ENCODE measurements around the gene CALD1.

Gene CALD1

GRCh38 chr7:134777470-134777869 is 2.0 kb upstream of the CALD1 start:
- H3K4me3 ChIP-seq (ENCODE audit: extremely low read depth, insufficient read depth, low read length, poor library complexity, severe bottlenecking): no peak overlapping the region
- peaks cover 7% of the 10 kb centered on the region for H3K36me3 ChIP-seq (ENCODE audit: control insufficient read depth, insufficient read depth, low read length)
- H3K4me1 ChIP-seq (ENCODE audit: control insufficient read depth, insufficient read depth, low read length, poor library complexity, severe bottlenecking): peaks cover 36% of the 10 kb centered on the region
- H3K27ac ChIP-seq (ENCODE audit: low read depth, low read length, severe bottlenecking): peak overlapping the region; percentile 96
- WGBS, 2 experiments (ENCODE audit: insufficient coverage in 2 of 2): 90 to 100% methylated on average over 1 to 3 of the region's 3 CpGs
- no peaks in the 10 kb centered on the region for H3K9me3 ChIP-seq (ENCODE audit: control insufficient read depth, low read length)

GRCh38 chr7:134777908-134778580 is 1.4 kb upstream of the CALD1 start:
- H3K4me3 ChIP-seq (ENCODE audit: extremely low read depth, insufficient read depth, low read length, poor library complexity, severe bottlenecking): no peak overlapping the region
- H3K27ac ChIP-seq (ENCODE audit: low read depth, low read length, severe bottlenecking): peak overlapping the region; percentile 96
- peaks cover 37% of the 10 kb centered on the region for H3K4me1 ChIP-seq (ENCODE audit: control insufficient read depth, insufficient read depth, low read length, poor library complexity, severe bottlenecking)
- peaks cover 13% of the 10 kb centered on the region for H3K36me3 ChIP-seq (ENCODE audit: control insufficient read depth, insufficient read depth, low read length)
- no CpG with 5 or more reads among the region's 2 CpGs for WGBS, 2 experiments (ENCODE audit: insufficient coverage in 2 of 2)
- H3K9me3 ChIP-seq (ENCODE audit: control insufficient read depth, low read length): no peaks in the 10 kb centered on the region

GRCh38 chr7:134779741-134780065 is 269 bp downstream of the CALD1 start:
- 3 to 5% methylated on average over 4 of the region's 4 CpGs for WGBS, 2 experiments (ENCODE audit: insufficient coverage in 2 of 2)
- peaks cover 35% of the 10 kb centered on the region for H3K4me1 ChIP-seq (ENCODE audit: control insufficient read depth, insufficient read depth, low read length, poor library complexity, severe bottlenecking)
- H3K27ac ChIP-seq (ENCODE audit: low read depth, low read length, severe bottlenecking): peak overlapping the region; percentile 96
- H3K4me3 ChIP-seq (ENCODE audit: extremely low read depth, insufficient read depth, low read length, poor library complexity, severe bottlenecking): peak overlapping the region; percentile 67
- peaks cover 29% of the 10 kb centered on the region for H3K36me3 ChIP-seq (ENCODE audit: control insufficient read depth, insufficient read depth, low read length)
- no peaks in the 10 kb centered on the region for H3K9me3 ChIP-seq (ENCODE audit: control insufficient read depth, low read length)

- Histone ChIP-seq H3K4me3 (ENCODE audit: extremely low read depth, insufficient read depth, low read length, poor library complexity, severe bottlenecking) (peak overlapping the region; percentile 67), H3K4me1 (ENCODE audit: control insufficient read depth, insufficient read depth, low read length, poor library complexity, severe bottlenecking) (peaks cover 38% of the 10 kb centered on the region), H3K9me3 (ENCODE audit: control insufficient read depth, low read length) (no peaks in the 10 kb centered on the region), H3K27ac (ENCODE audit: low read depth, low read length, severe bottlenecking) (peak overlapping the region; percentile 96), H3K36me3 (ENCODE audit: control insufficient read depth, insufficient read depth, low read length) (peaks cover 35% of the 10 kb centered on the region)
- WGBS, 2 experiments (ENCODE audit: insufficient coverage in 2 of 2): 0 to 8% methylated on average over 3 of the region's 5 CpGs
These were observed 863 bp downstream of the CALD1 start for GRCh38 chr7:134780166-134780828.

- WGBS, 2 experiments (ENCODE audit: insufficient coverage in 2 of 2): 60% methylated on average over 1 of the region's 2 CpGs; no CpG with 5 or more reads in 1 of the 2 experiments
- H3K9me3 ChIP-seq (ENCODE audit: control insufficient read depth, low read length): no peaks in the 10 kb centered on the region
- H3K4me1 ChIP-seq (ENCODE audit: control insufficient read depth, insufficient read depth, low read length, poor library complexity, severe bottlenecking): peaks cover 45% of the 10 kb centered on the region
- peaks cover 43% of the 10 kb centered on the region for H3K36me3 ChIP-seq (ENCODE audit: control insufficient read depth, insufficient read depth, low read length)
- peak overlapping the region; percentile 67 for H3K4me3 ChIP-seq (ENCODE audit: extremely low read depth, insufficient read depth, low read length, poor library complexity, severe bottlenecking)
- peak overlapping the region; percentile 96 for H3K27ac ChIP-seq (ENCODE audit: low read depth, low read length, severe bottlenecking)
These were observed 1.7 kb downstream of the CALD1 start for GRCh38 chr7:134781171-134781570.

GRCh38 chr7:134782121-134782623 is 2.7 kb downstream of the CALD1 start:
- Histone ChIP-seq H3K36me3 (ENCODE audit: control insufficient read depth, insufficient read depth, low read length) (peaks cover 52% of the 10 kb centered on the region), H3K4me3 (ENCODE audit: extremely low read depth, insufficient read depth, low read length, poor library complexity, severe bottlenecking) (peak overlapping the region; percentile 67), H3K27ac (ENCODE audit: low read depth, low read length, severe bottlenecking) (no peak overlapping the region), H3K4me1 (ENCODE audit: control insufficient read depth, insufficient read depth, low read length, poor library complexity, severe bottlenecking) (peaks cover 51% of the 10 kb centered on the region), H3K9me3 (ENCODE audit: control insufficient read depth, low read length) (no peaks in the 10 kb centered on the region)
- WGBS, 2 experiments (ENCODE audit: insufficient coverage in 2 of 2): 65 to 71% methylated on average over 2 to 4 of the region's 4 CpGs

GRCh38 chr7:134783294-134784069 is 4.0 kb downstream of the CALD1 start:
- Histone ChIP-seq H3K9me3 (ENCODE audit: control insufficient read depth, low read length) (no peaks in the 10 kb centered on the region), H3K4me1 (ENCODE audit: control insufficient read depth, insufficient read depth, low read length, poor library complexity, severe bottlenecking) (peaks cover 43% of the 10 kb centered on the region), H3K27ac (ENCODE audit: low read depth, low read length, severe bottlenecking) (no peak overlapping the region), H3K36me3 (ENCODE audit: control insufficient read depth, insufficient read depth, low read length) (peaks cover 63% of the 10 kb centered on the region), H3K4me3 (ENCODE audit: extremely low read depth, insufficient read depth, low read length, poor library complexity, severe bottlenecking) (peak overlapping the region; percentile 67)
- 86 to 92% methylated on average over 5 to 7 of the region's 7 CpGs for WGBS, 2 experiments (ENCODE audit: insufficient coverage in 2 of 2)

- 100% methylated on average over 7 to 8 of the region's 9 CpGs for WGBS, 2 experiments (ENCODE audit: insufficient coverage in 2 of 2)
- no peak overlapping the region for H3K4me3 ChIP-seq (ENCODE audit: extremely low read depth, insufficient read depth, low read length, poor library complexity, severe bottlenecking)
- H3K27ac ChIP-seq (ENCODE audit: low read depth, low read length, severe bottlenecking): no peak overlapping the region
These were observed 5.0 kb downstream of the CALD1 start for GRCh38 chr7:134784251-134785049.

GRCh38 chr7:134785842-134786241 is 6.4 kb downstream of the CALD1 start:
- Histone ChIP-seq H3K36me3 (ENCODE audit: control insufficient read depth, insufficient read depth, low read length) (peaks cover 80% of the 10 kb centered on the region), H3K4me3 (ENCODE audit: extremely low read depth, insufficient read depth, low read length, poor library complexity, severe bottlenecking) (no peak overlapping the region), H3K9me3 (ENCODE audit: control insufficient read depth, low read length) (no peaks in the 10 kb centered on the region), H3K27ac (ENCODE audit: low read depth, low read length, severe bottlenecking) (no peak overlapping the region), H3K4me1 (ENCODE audit: control insufficient read depth, insufficient read depth, low read length, poor library complexity, severe bottlenecking) (peaks cover 40% of the 10 kb centered on the region)

More at GRCh38 chr7:134784251-134785049, 5.0 kb downstream of the CALD1 start:
- peaks cover 36% of the 10 kb centered on the region for H3K4me1 ChIP-seq (ENCODE audit: control insufficient read depth, insufficient read depth, low read length, poor library complexity, severe bottlenecking)
- no peaks in the 10 kb centered on the region for H3K9me3 ChIP-seq (ENCODE audit: control insufficient read depth, low read length)
- H3K36me3 ChIP-seq (ENCODE audit: control insufficient read depth, insufficient read depth, low read length): peaks cover 72% of the 10 kb centered on the region

- Histone ChIP-seq H3K4me3 (ENCODE audit: extremely low read depth, insufficient read depth, low read length, poor library complexity, severe bottlenecking) (no peak overlapping the region), H3K4me1 (ENCODE audit: control insufficient read depth, insufficient read depth, low read length, poor library complexity, severe bottlenecking) (peaks cover 40% of the 10 kb centered on the region), H3K36me3 (ENCODE audit: control insufficient read depth, insufficient read depth, low read length) (peaks cover 89% of the 10 kb centered on the region), H3K27ac (ENCODE audit: low read depth, low read length, severe bottlenecking) (no peak overlapping the region), H3K9me3 (ENCODE audit: control insufficient read depth, low read length) (no peaks in the 10 kb centered on the region)
- 100% methylated on average over 1 of the region's 2 CpGs; no CpG with 5 or more reads in 1 of the 2 experiments for WGBS, 2 experiments (ENCODE audit: insufficient coverage in 2 of 2)
These were observed 7.6 kb downstream of the CALD1 start for GRCh38 chr7:134787064-134787463.

All from mesodermal cell (in vitro differentiated cells).